Fibroblast of lung (primary cell): ENCODE results near the gene TSEN15. TPM values are rescaled to one million over a fixed set of nuclear protein-coding genes. Genes with fewer than 3 reads are reported as not detected.
A peak's percentile ranks its signal among the peaks of the same experiment; 100 is the strongest.

Experiments
- DNase-seq, 2 donors: peaks; one replicate each; pipeline versions ENCODE4 v3.0.0 to v3.0.0-alpha.2; 2010; ENCODE audit warnings: low read depth in 2 of 2
- H2AFZ ChIP-seq: 2 replicates; pipeline ENCODE4 v1.5.1; 2012; ENCODE audit warnings: low read length, control low read depth, inconsistent platforms
- H3K27ac ChIP-seq: 2 replicates; pipeline ENCODE4 v1.5.1; 2011; ENCODE audit warnings: low read length, control low read depth; ENCODE audit not compliant: insufficient read depth
- H3K27me3 ChIP-seq: 2 replicates; pipeline ENCODE4 v1.5.1; 2011; ENCODE audit warnings: mild to moderate bottlenecking, low read length; ENCODE audit not compliant: control insufficient read depth, insufficient read depth
- H3K36me3 ChIP-seq: 2 replicates; pipeline ENCODE4 v1.5.1; 2011; ENCODE audit warnings: low read length; ENCODE audit not compliant: control insufficient read depth, insufficient read depth
- H3K4me1 ChIP-seq: 2 replicates; pipeline ENCODE4 v1.5.1; 2011; ENCODE audit warnings: low read length; ENCODE audit not compliant: control insufficient read depth, insufficient read depth; ENCODE audit errors: extremely low read depth
- H3K4me2 ChIP-seq: 2 replicates; pipeline ENCODE4 v1.5.1; 2011; ENCODE audit warnings: low read length, control low read depth; ENCODE audit not compliant: insufficient read depth; ENCODE audit errors: extremely low read depth
- H3K4me3 ChIP-seq, 4 experiments: fragments of 200-600 bp in 1 of 4; sonication (generic) in 1 of 4; replicated peaks in 1 of 4; 2 replicates each; pipeline ENCODE4 v1.5.1; 2011 to 2016; ENCODE audit warnings: low read length in 4 of 4, low read depth in 3 of 4, mild to moderate bottlenecking in 3 of 4, control low read depth in 2 of 4, inconsistent platforms in 1 of 4, mixed read lengths in 1 of 4; ENCODE audit not compliant: insufficient read depth in 1 of 4; ENCODE audit errors: control extremely low read depth in 1 of 4
- H3K79me2 ChIP-seq: 2 replicates; pipeline ENCODE4 v1.5.1; 2012; ENCODE audit warnings: mild to moderate bottlenecking, low read length, inconsistent platforms; ENCODE audit not compliant: control insufficient read depth, insufficient read depth
- H3K9ac ChIP-seq: 2 replicates; pipeline ENCODE4 v1.5.1; 2011; ENCODE audit warnings: mild to moderate bottlenecking, low read length, control low read depth; ENCODE audit not compliant: insufficient read depth
- H3K9me3 ChIP-seq: 2 replicates; pipeline ENCODE4 v1.5.1; 2012; ENCODE audit warnings: low read depth, low read length; ENCODE audit not compliant: control insufficient read depth, insufficient read depth
- H4K20me1 ChIP-seq: 2 replicates; pipeline ENCODE4 v1.5.1; 2011; ENCODE audit warnings: low read length; ENCODE audit not compliant: control insufficient read depth, insufficient read depth; ENCODE audit errors: extremely low read depth
- CTCF ChIP-seq, 2 donors: IDR thresholded peaks in 1 of 2; conservative IDR thresholded peaks in 1 of 2; 1 replicate in 1 of 2; 2 replicates in 1 of 2; pipeline ENCODE4 v1.5.1; 2011 to 2012; ENCODE audit warnings: low read length in 2 of 2, control low read depth in 1 of 2, inconsistent platforms in 1 of 2, low read depth in 1 of 2, mild to moderate bottlenecking in 1 of 2
- EZH2 ChIP-seq: IDR thresholded peaks from 2 replicates; pipeline ENCODE4 v1.5.1; 2012; ENCODE audit warnings: low read length, control low read depth, mild to moderate bottlenecking; ENCODE audit errors: missing control alignments
- polyA plus RNA-seq, 2 donors: library from polyadenylated mRNA; depleted of rRNA in 1 of 2; stranded (reverse) in 1 of 2; unstranded in 1 of 2; fragments of >200 nt; gene quantifications; 2 replicates each; pipeline ENCODE4 v1.2.1, GENCODE V29; 2011 to 2012; ENCODE audit warnings: missing spikeins in 1 of 2
- total RNA-seq: library from RNA; depleted of rRNA; stranded (reverse); fragments of >200 nt; gene quantifications from 2 replicates; pipeline ENCODE4 v1.2.1, GENCODE V29; 2014

Gene TSEN15
- total and polyA plus RNA-seq, 2 donors (not counting 1 experiment from before 2014, with no cell fraction given): 53.7 to 74.2 TPM

GRCh38 chr1:184032930-184033418, 18.6 kb upstream of the TSEN15 start:
- no peak overlapping the region for H3K27ac ChIP-seq
- H3K9ac ChIP-seq: no peak overlapping the region
- H3K4me2 ChIP-seq: no peak overlapping the region
- TF ChIP-seq EZH2 (no peak), CTCF (conservative IDR thresholded peaks at IDR 0.05 in 1 of 2, IDR thresholded peaks at IDR 0.05 in 1 of 2; ENCODE audit: low read depth in 1 of 2, low read length in 2 of 2) (no peak)
- no peak overlapping the region for H3K4me3 ChIP-seq
- H3K36me3 ChIP-seq: no peaks in the 10 kb centered on the region
- no peaks in the 10 kb centered on the region for H3K4me1 ChIP-seq
- H3K27me3 ChIP-seq: no peaks in the 10 kb centered on the region
- DNase-seq: no peak
- no peak overlapping the region for H2AFZ ChIP-seq
- H4K20me1 ChIP-seq: no peaks in the 10 kb centered on the region
- H3K79me2 ChIP-seq: no peaks in the 10 kb centered on the region
- H3K9me3 ChIP-seq: no peaks in the 10 kb centered on the region

- no peak overlapping the region for H3K9ac ChIP-seq
- H3K79me2 ChIP-seq: no peaks in the 10 kb centered on the region
- H4K20me1 ChIP-seq: no peaks in the 10 kb centered on the region
- H3K4me3 ChIP-seq: no peak overlapping the region
- no peaks in the 10 kb centered on the region for H3K27me3 ChIP-seq
- H3K36me3 ChIP-seq: no peaks in the 10 kb centered on the region
- no peak for TF ChIP-seq EZH2
- no peak for TF ChIP-seq CTCF (conservative IDR thresholded peaks at IDR 0.05 in 1 of 2, IDR thresholded peaks at IDR 0.05 in 1 of 2; ENCODE audit: low read depth in 1 of 2, low read length in 2 of 2)
- H3K9me3 ChIP-seq: no peaks in the 10 kb centered on the region
- no peak overlapping the region for H2AFZ ChIP-seq
- H3K4me1 ChIP-seq: no peaks in the 10 kb centered on the region
- H3K27ac ChIP-seq: no peak overlapping the region
- peak in 1 of 2 donors; percentile 73 for DNase-seq
- H3K4me2 ChIP-seq: peak overlapping the region; percentile 16
These were observed 17.8 kb upstream of the TSEN15 start for GRCh38 chr1:184033711-184034167.

- no peaks in the 10 kb centered on the region for H3K9me3 ChIP-seq
- no peaks in the 10 kb centered on the region for H3K27me3 ChIP-seq
- no peaks in the 10 kb centered on the region for H4K20me1 ChIP-seq
- no peaks in the 10 kb centered on the region for H3K4me1 ChIP-seq
- no peak overlapping the region for H3K4me2 ChIP-seq
- no peak for DNase-seq
- no peak overlapping the region for H3K4me3 ChIP-seq
- no peak overlapping the region for H3K27ac ChIP-seq
- H3K36me3 ChIP-seq: no peaks in the 10 kb centered on the region
- H2AFZ ChIP-seq: no peak overlapping the region
- TF ChIP-seq CTCF (conservative IDR thresholded peaks at IDR 0.05 in 1 of 2, IDR thresholded peaks at IDR 0.05 in 1 of 2; ENCODE audit: low read depth in 1 of 2, low read length in 2 of 2): no peak
- no peak for TF ChIP-seq EZH2
- H3K79me2 ChIP-seq: no peaks in the 10 kb centered on the region
- no peak overlapping the region for H3K9ac ChIP-seq
These were observed 16.7 kb upstream of the TSEN15 start for GRCh38 chr1:184034761-184035379.
